Stomach (tissue), 9 donors: ENCODE measurements around the gene ALDH7A1. TPM values are rescaled to one million over a fixed set of nuclear protein-coding genes. Genes with fewer than 3 reads are reported as not detected.
A peak's percentile ranks its signal among the peaks of the same experiment; 100 is the strongest.
"Not testable (repeated sequence)": the region's sequence is repeated elsewhere in the genome, so short reads cannot be mapped to it uniquely, and the experiment has no call there.

Experiments used
- DNase-seq, 2 donors: peaks; one replicate each; pipeline versions ENCODE4 v3.0.0 to v3.0.0-alpha.2; 2013 to 2019
- H3K27ac ChIP-seq, 5 donors: fragments of 200-600 bp in 4 of 5; sonication (generic) in 4 of 5; one replicate each; pipeline ENCODE4 v1.5.1; 2013 to 2019; ENCODE audit warnings: mild to moderate bottlenecking in 1 of 5, moderate library complexity in 1 of 5
- H3K27me3 ChIP-seq, 3 donors: fragments of 200-600 bp; sonication (generic); one replicate each; pipeline ENCODE4 v1.5.1; 2017 to 2019; ENCODE audit warnings: mixed run types in 1 of 3
- H3K36me3 ChIP-seq, 4 donors: fragments of 200-600 bp; sonication (generic); 1 replicate in 3 of 4; 2 replicates in 1 of 4; pipeline ENCODE4 v1.5.1; 2016 to 2019
- H3K4me1 ChIP-seq, 4 donors: fragments of 200-600 bp; sonication (generic); one replicate each; pipeline ENCODE4 v1.5.1; 2016 to 2019
- H3K4me3 ChIP-seq, 4 donors: fragments of 200-600 bp; sonication (generic) in 3 of 4; one replicate each; pipeline ENCODE4 v1.5.1; 2016 to 2019; ENCODE audit warnings: mild to moderate bottlenecking in 1 of 4
- H3K9me3 ChIP-seq, 4 donors: fragments of 200-600 bp; sonication (generic); one replicate each; pipeline ENCODE4 v1.5.1; 2016 to 2019
- CTCF ChIP-seq, 7 experiments: fragments of 450-650 bp in 4 of 7; fragments of 200-600 bp in 3 of 7; sonication (generic) in 3 of 7; IDR thresholded peaks; one replicate each; pipeline ENCODE4 v1.5.1; 2016 to 2019; ENCODE audit warnings: antibody characterized with exemption in 7 of 7, control low read depth in 2 of 7, mild to moderate bottlenecking in 1 of 7
- EP300 ChIP-seq: sonication (generic); formaldehyde crosslinking; IDR thresholded peaks from one replicate; pipeline ENCODE4 v1.6.1; 2017; ENCODE audit warnings: antibody characterized with exemption
- POLR2A ChIP-seq, 4 donors: fragments of 450-650 bp; IDR thresholded peaks; one replicate each; pipeline ENCODE4 v1.6.1; 2016; ENCODE audit warnings: antibody characterized with exemption in 4 of 4, control low read depth in 2 of 4, mild to moderate bottlenecking in 1 of 4, moderate library complexity in 1 of 4
- POLR2AphosphoS5 ChIP-seq, 3 donors: sonication (generic); formaldehyde crosslinking; IDR thresholded peaks; one replicate each; pipeline ENCODE4 v1.6.1; 2016; ENCODE audit warnings: antibody characterized with exemption in 3 of 3
- WGBS, 5 donors: extraction: QIAGEN DNeasy Blood & Tissue Kit in 3 of 5; methylation state at CpG; one replicate each; pipeline versions ENCODE4 v1.1.5 to v1.1.7; 2013 to 2018; 5-methylcytosine and 5-hydroxymethylcytosine counted together
- intact Hi-C: fragments of 100-400 bp; cut with DNase I; formaldehyde crosslinking; loops from one replicate; pipeline ENCODE4 v1.15.1; 2023; ENCODE audit warnings: low total_unique reads
- polyA plus RNA-seq, 3 donors: library from polyadenylated mRNA; stranded (reverse); fragments of 200-250 nt; gene quantifications; one replicate each; pipeline ENCODE4 v1.2.3, GENCODE V29; 2013
- total RNA-seq, 5 donors: library from RNA; depleted of rRNA; stranded (reverse); fragments of >200 nt; gene quantifications; one replicate each; pipeline versions ENCODE4 v1.1.0 to v1.2.3, GENCODE V29; 2014 to 2016
- donor health status: healthy with polysubstance abuse.
- donor health status: Bipolar disorder and iron deficiency.
- donor health status: healthy.

ALDH7A1 gene
- total and polyA plus RNA-seq, 8 donors, result 4.9 to 55.6 (median 32.6) TPM

- Histone ChIP-seq H3K27me3 (no peaks in the 10 kb centered on the region), H3K9me3 (no peaks in the 10 kb centered on the region), H3K36me3 (peaks cover 7 to 43% (median 39%) of the 10 kb centered on the region in 4 donors), H3K4me3 (no peak overlapping the region), H3K4me1 (peaks cover 0 to 8% (median 0%) of the 10 kb centered on the region in 4 donors), H3K27ac (no peak overlapping the region)
- intact Hi-C loops, result no loop called here
- peak in 1 of 2 donors; percentile 3 for DNase-seq
- TF ChIP-seq EP300 (no peak), POLR2AphosphoS5 (IDR thresholded peaks at IDR 0.05) (no peak), CTCF (IDR thresholded peaks at IDR 0.05) (no peak), POLR2A (IDR thresholded peaks at IDR 0.05) (no peak)
- WGBS, 5 donors, result 93 to 96% (median 94%) methylated on average over 11 of the region's 11 CpGs
Measured at GRCh38 chr5:126628102-126628501, 33.1 kb upstream of the ALDH7A1 start.

GRCh38 chr5:126624534-126624933, 29.5 kb upstream of the ALDH7A1 start:
- TF ChIP-seq EP300, result no peak
- no peaks in the 10 kb centered on the region for H3K27me3 ChIP-seq
- H3K4me3 ChIP-seq, result no peak overlapping the region
- DNase-seq, result no peak
- WGBS, 5 donors, result 46 to 68% (median 59%) methylated on average over 4 of the region's 4 CpGs
- H3K36me3 ChIP-seq, result peaks cover 7 to 78% (median 68%) of the 10 kb centered on the region in 4 donors
- no peaks in the 10 kb centered on the region for H3K9me3 ChIP-seq
- H3K4me1 ChIP-seq, result peaks cover 0 to 8% (median 0%) of the 10 kb centered on the region in 4 donors
- intact Hi-C loops, result no loop called here
- H3K27ac ChIP-seq, result no peak overlapping the region

GRCh38 chr5:126619781-126620180, 24.8 kb upstream of the ALDH7A1 start:
- H3K9me3 ChIP-seq, result no peaks in the 10 kb centered on the region
- WGBS, 5 donors, result 62 to 87% (median 80%) methylated on average over 2 of the region's 2 CpGs
- H3K27ac ChIP-seq, result no peak overlapping the region
- H3K4me3 ChIP-seq, result no peak overlapping the region
- peaks cover 0 to 8% (median 0%) of the 10 kb centered on the region in 4 donors for H3K4me1 ChIP-seq
- intact Hi-C loops, result no loop called here
- TF ChIP-seq POLR2AphosphoS5 (IDR thresholded peaks at IDR 0.05), result no peak
- no peak for TF ChIP-seq EP300
- no peak for TF ChIP-seq CTCF (IDR thresholded peaks at IDR 0.05)
- TF ChIP-seq POLR2A (IDR thresholded peaks at IDR 0.05), result no peak
- no peak for DNase-seq
- H3K36me3 ChIP-seq, result peaks cover 21 to 88% (median 78%) of the 10 kb centered on the region in 4 donors
- H3K27me3 ChIP-seq, result no peaks in the 10 kb centered on the region

GRCh38 chr5:126617603-126618002, 22.6 kb upstream of the ALDH7A1 start:
- DNase-seq, H3K4me1 ChIP-seq, intact Hi-C loops, H3K27ac ChIP-seq, H3K9me3 ChIP-seq, H3K27me3 ChIP-seq, H3K4me3 ChIP-seq: not testable (repeated sequence)
- H3K36me3 ChIP-seq, result peaks cover 21 to 91% (median 83%) of the 10 kb centered on the region in 4 donors
- 94 to 99% (median 98%) methylated on average over 8 of the region's 8 CpGs for WGBS, 5 donors

- TF ChIP-seq POLR2A (IDR thresholded peaks at IDR 0.05) (no peak), CTCF (IDR thresholded peaks at IDR 0.05) (no peak), EP300 (no peak), POLR2AphosphoS5 (IDR thresholded peaks at IDR 0.05) (no peak)
- Histone ChIP-seq H3K27me3 (no peaks in the 10 kb centered on the region), H3K4me1 (peaks cover 0 to 7% (median under 1%) of the 10 kb centered on the region in 4 donors), H3K9me3 (no peaks in the 10 kb centered on the region), H3K36me3 (peaks cover 28 to 92% (median 86%) of the 10 kb centered on the region in 4 donors), H3K4me3 (no peak overlapping the region), H3K27ac (no peak overlapping the region)
- no peak for DNase-seq
- intact Hi-C loops, result no loop called here
- 80 to 83% (median 81%) methylated on average over 4 of the region's 4 CpGs for WGBS, 5 donors
Measured at GRCh38 chr5:126615286-126615685, 20.3 kb upstream of the ALDH7A1 start.
